ENCODE data around the gene PAFAH2. TPM values are rescaled to one million over a fixed set of nuclear protein-coding genes. Genes with fewer than 3 reads are reported as not detected.

Gene PAFAH2
- total and polyA plus RNA-seq, 11 donors, result 5.8 to 18.6 (median 9.2) TPM

GRCh38 chr1:26038477-26038876 lies 40.6 kb upstream of the PAFAH2 start:
- no peak overlapping the region for H3K4me3 ChIP-seq
- WGBS, 4 donors, result 88 to 97% (median 93%) methylated on average over 3 to 6 of the region's 6 CpGs

GRCh38 chr1:26037904-26038303 lies 40.0 kb upstream of the PAFAH2 start:
- Histone ChIP-seq H3K4me3 (no peak overlapping the region), H3K4me1 (peaks cover 0 to 40% (median 12%) of the 10 kb centered on the region in 12 donors), H3K9me3 (no peaks in the 10 kb centered on the region), H3K36me3 (no peaks in the 10 kb centered on the region), H3K27ac (peak overlapping the region in 11 of 12 donors; percentile 42 to 97 (median 94)), H3K27me3 (peaks cover 0 to 10% (median 0%) of the 10 kb centered on the region in 9 donors)
- TF ChIP-seq POLR2A (IDR thresholded peaks at IDR 0.05) (no peak), CTCF (IDR thresholded peaks at IDR 0.05) (no peak)
- DNase-seq (no peak), ATAC-seq (no peak)
- intact Hi-C loops (cut with DNase I), result loop anchor here (2.0 to 10.0 kb wide), 17 partner anchors 44 to 277 kb away; partner anchors contain the start of genes CEP85 (in 4 of the 10), CD52 (in 1 of the 10), FAM110D (in 1 of the 10) and SH3BGRL3 (in 1 of the 10)
- WGBS, 4 donors, result 51 to 69% (median 60%) methylated on average over 6 of the region's 6 CpGs

More at GRCh38 chr1:26038477-26038876, 40.6 kb upstream of the PAFAH2 start:
- Histone ChIP-seq H3K4me1 (peaks cover 0 to 42% (median 13%) of the 10 kb centered on the region in 12 donors), H3K9me3 (no peaks in the 10 kb centered on the region), H3K36me3 (no peaks in the 10 kb centered on the region), H3K27ac (peak overlapping the region in 10 of 12 donors; percentile 49 to 97 (median 94)), H3K27me3 (peaks cover 0 to 15% (median 0%) of the 10 kb centered on the region in 9 donors)
- TF ChIP-seq CTCF (IDR thresholded peaks at IDR 0.05) (no peak), POLR2A (IDR thresholded peaks at IDR 0.05) (no peak)
- intact Hi-C loops (cut with DNase I), result loop anchor here (2.0 to 10.0 kb wide), 13 partner anchors 44 to 276 kb away; partner anchors contain the start of genes CEP85 (in 4 of the 10), CD52 (in 1 of the 10), FAM110D (in 1 of the 10) and SH3BGRL3 (in 1 of the 10)
- no peak for ATAC-seq
- no peak for DNase-seq

GRCh38 chr1:26036756-26037281 lies 39.0 kb upstream of the PAFAH2 start:
- peak overlapping the region in 11 of 12 donors; percentile 60 to 97 (median 94) for H3K27ac ChIP-seq
- H3K4me3 ChIP-seq, result peak overlapping the region in 2 of 12 donors; percentile 73 to 83
- no peak for ATAC-seq

More at GRCh38 chr1:26036756-26037281, 39.0 kb upstream of the PAFAH2 start:
- no peaks in the 10 kb centered on the region for H3K36me3 ChIP-seq
- peaks cover 0 to 7% (median 0%) of the 10 kb centered on the region in 9 donors for H3K27me3 ChIP-seq
- intact Hi-C loops (cut with DNase I), result loop anchor here in 9 of 10 donors (1.0 to 10.0 kb wide), 17 partner anchors 28 to 278 kb away; partner anchors contain the start of genes CEP85 (in 4 of the 9), CD52 (in 1 of the 9), FAM110D (in 1 of the 9) and SH3BGRL3 (in 1 of the 9)
- H3K9me3 ChIP-seq, result no peaks in the 10 kb centered on the region
- peaks cover 0 to 36% (median 10%) of the 10 kb centered on the region in 12 donors for H3K4me1 ChIP-seq
- TF ChIP-seq CTCF (IDR thresholded peaks at IDR 0.05) (no peak), POLR2A (IDR thresholded peaks at IDR 0.05) (peak in 1 of 2 donors; percentile 24)
- 53 to 72% (median 57%) methylated on average over 10 to 11 of the region's 11 CpGs for WGBS, 4 donors
- DNase-seq, result no peak

Data from heart left ventricle (tissue), 16 donors.